Left hindlimb (tissue), 1 donor: ENCODE measurements around the gene USE1.
"Not testable (repeated sequence)": the region's sequence is repeated elsewhere in the genome, so short reads cannot be mapped to it uniquely, and the experiment has no call there.

Experiments
- DNase-seq: peaks from one replicate; pipeline ENCODE4 v3.0.0-alpha.2; 2018

USE1 gene

GRCh38 chr19:17215127-17215971, at the start of gene USE1:
Gene USE1, plus strand, starts transcription at chr19:17215357. Its CDS starts 49 bp downstream, at chr19:17215406.
- DNase-seq, result peak; percentile 94

- DNase-seq, result no peak
These were observed 49.4 kb upstream of the USE1 start for GRCh38 chr19:17165715-17166114.

- DNase-seq, result no peak
These were observed 44.4 kb upstream of the USE1 start for GRCh38 chr19:17170538-17171297.

DNA sequence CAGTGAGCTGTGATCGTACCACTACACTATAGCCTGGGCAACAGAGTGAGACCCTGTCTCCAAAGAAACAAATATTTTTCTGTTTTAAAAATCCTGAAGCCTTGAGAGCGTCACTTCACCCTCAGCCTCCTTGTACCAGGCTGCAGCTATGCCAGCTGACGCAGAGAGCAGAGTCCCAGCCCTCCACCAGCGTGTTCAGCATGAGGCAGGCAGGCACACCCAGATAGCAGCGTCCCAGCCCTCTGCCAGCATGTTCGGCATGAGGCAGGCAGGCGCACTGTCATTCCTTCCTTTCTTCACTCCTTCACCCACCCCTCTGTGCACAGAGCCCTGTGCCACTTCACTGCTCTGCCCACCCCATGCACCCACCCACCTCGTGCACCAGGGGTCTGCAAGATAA, 43.3 kb upstream of the USE1 start:
- DNase-seq, result no peak

- no peak for DNase-seq
These were observed 42.4 kb upstream of the USE1 start for GRCh38 chr19:17172624-17173345.

DNA sequence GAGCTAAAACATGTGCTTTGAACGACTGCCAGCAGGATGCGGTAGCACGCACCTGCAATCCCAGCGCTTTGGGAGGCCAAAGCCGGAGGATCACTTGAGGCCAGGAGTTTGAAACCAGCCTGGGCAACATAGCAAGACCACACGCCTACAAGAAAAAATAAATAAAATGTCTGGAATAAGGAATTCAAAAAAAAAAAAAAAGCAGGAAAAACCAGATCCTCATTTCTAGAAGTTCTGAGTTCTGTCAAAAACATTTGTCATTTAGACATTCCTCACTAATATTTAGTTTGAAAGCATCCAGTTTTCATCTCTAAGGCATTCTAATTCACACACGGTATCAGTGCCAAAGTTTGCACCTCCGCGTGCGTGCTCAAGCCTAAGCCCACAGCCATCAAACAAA, 36.9 kb upstream of the USE1 start:
- DNase-seq, result no peak

GRCh38 chr19:17180997-17181702, 34.0 kb upstream of the USE1 start:
- DNase-seq, result no peak

DNA sequence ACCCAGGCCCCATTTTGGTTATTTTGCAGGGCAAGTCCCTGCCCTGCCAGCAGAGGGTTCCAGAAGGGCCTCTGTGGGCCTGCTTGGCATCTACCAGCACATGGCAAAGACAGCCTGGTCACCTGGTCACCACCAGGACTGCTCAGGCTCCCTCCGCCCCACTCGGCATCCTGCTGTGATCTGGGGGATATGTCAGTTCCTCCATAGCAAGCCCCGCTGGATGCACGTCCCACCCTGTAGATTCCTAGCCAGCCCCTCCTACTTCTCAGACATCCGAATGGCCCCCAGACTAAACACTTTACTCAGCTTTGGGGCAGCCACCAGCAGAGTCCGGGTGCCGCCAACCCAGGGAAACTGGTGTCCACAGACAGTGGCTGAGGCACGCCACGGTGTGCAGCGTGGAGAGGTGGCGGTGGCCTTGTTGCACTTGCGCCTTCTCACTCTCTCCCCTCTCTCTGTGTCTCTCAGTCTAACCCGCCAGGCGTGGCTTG, 31.8 kb upstream of the USE1 start:
- no peak for DNase-seq

- DNase-seq, result no peak
These were observed 31.3 kb upstream of the USE1 start for GRCh38 chr19:17183858-17184321.

GRCh38 chr19:17184371-17184841, 30.8 kb upstream of the USE1 start:
- no peak for DNase-seq

DNA sequence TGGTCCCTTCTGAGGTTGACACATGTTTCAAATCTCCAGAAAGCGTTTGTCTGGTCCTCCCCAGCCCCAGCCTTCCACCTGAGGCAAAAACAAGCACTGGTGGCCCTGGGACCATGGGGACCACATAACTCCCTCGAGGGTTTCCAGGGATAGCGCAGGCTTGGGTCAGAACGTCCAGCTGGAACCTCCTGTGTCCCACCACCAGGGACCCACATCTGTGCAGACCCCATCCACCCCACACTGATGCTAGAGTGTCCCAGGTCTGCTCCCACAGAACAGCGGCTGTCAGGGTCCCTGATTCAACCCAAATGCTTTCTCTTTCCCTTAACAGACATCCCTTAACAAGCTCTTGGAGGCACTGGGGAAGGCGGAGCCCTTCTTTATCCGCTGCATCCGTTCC, 29.6 kb upstream of the USE1 start:
- no peak for DNase-seq

DNA sequence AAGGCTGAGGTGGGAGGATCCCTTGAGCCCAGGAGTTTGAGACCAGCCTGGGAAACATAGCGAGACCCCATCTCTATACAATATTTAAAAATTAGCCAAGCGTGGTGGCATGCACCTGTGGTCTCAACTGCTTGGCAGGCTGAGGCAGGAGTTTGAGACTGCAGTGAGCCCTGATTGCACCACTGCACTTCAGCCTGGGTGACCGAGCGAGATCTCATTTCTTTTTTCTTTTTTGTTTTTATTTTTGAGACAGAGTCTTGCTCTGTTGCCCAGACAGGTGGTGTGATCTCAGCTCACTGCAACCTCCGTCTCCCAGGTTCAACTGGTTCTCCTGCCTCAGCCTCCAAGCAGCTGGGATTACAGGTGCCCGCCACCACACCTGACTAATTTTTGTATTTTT, 23.4 kb upstream of the USE1 start:
- not testable (repeated sequence) for DNase-seq

DNA sequence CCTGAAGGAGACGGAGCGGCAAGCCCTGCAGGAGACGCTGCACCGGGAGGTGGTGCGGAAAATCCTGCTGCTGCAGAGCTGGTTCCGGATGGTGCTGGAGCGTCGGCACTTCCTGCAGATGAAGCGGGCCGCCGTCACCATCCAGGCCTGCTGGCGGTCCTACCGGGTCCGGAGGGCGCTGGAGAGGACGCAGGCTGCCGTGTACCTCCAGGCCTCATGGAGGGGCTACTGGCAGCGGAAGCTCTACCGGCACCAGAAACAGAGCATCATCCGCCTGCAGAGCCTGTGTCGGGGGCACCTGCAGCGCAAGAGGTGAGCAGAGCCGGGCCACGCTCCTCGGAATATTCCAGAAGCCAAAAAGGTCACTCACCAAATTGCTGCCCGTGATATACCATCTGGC, 22.4 kb upstream of the USE1 start:
- peak; percentile 21 for DNase-seq

- peak; percentile 14 for DNase-seq
These were observed 20.5 kb upstream of the USE1 start for GRCh38 chr19:17194608-17195007.

- DNase-seq, result peak; percentile 27
These were observed 20.1 kb upstream of the USE1 start for GRCh38 chr19:17195106-17195505.

GRCh38 chr19:17196610-17197009, 18.5 kb upstream of the USE1 start:
- DNase-seq, result no peak

DNA sequence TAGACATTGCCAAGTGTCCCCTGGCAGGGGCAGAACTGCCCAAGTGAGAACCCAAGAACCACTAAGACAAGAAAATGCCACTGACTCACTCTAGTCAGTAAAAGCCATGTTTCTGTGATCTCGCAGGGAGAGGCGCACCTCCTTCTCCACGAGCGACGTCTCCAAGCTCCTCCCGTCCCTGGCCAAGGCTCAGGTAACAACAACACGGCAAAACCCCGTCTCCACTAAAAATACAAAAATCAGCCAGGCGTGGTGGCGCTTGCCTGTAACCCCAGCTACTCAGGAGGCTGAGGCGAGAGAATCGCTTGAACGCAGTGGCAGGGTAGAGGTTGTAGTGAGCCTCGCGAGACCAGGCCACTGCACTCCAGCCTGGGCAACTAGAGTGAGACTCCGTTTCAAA, 17.5 kb upstream of the USE1 start:
- DNase-seq, result peak; percentile 10

DNA sequence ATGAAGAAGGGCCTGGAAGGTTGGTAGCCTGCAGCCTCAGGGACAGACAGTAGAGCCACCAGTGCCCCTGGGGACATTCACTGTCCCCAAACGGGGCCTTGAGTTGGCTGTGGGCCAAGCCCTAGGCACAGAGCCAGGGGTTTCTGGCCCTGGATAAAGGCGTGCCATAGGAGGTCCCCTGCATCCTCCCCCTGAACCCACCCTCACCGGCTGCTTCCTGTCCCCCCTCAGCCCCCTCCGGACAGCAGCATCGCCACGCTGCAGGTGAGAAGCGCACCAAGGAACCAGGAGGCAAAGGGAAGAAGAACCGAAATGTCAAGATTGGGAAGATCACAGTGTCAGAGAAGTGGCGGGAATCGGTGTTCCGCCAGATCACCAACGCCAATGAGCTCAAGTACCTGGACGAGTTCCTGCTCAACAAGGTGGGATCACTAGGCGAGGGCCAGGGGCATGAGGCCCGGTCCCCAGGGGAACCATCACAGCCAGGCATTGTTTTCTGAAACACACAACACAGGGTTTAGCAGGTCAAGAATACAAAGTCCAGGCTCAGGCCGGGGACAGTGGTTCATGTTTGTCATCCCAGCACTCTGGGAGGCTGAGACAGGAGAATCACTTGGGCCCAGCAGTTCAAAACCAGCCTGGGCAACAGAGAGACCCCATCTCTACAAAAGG, 14.6 kb upstream of the USE1 start:
- peak; percentile 25 for DNase-seq

- no peak for DNase-seq
These were observed 12.9 kb upstream of the USE1 start for GRCh38 chr19:17202249-17202648.

DNA sequence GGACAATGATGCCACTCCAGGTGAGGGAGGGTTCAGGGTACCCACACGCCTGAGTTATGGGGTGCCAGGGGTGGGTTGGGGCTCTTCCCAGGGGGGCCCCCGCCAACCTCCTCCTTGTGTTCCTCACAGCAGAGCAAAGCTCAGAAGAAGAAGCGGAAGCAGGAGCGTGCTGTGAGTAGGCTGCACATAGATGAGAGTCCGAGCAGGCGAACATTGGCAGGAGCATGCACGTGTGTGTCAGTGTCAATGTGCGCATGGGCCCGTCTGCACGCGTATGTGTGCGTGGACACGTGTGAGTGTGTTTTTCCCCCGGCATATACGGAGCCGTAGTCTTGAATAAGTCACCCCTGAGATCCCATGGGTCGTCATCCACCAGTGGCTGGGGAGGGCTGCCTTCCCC, 12.4 kb upstream of the USE1 start:
- DNase-seq, result no peak

GRCh38 chr19:17205237-17206140, 9.7 kb upstream of the USE1 start:
- peak; percentile 46 for DNase-seq
